ENCODE data around the gene THSD1.

GRCh38 chr13:52344108-52344507 is 61.9 kb downstream of the THSD1 start:
- TF ChIP-seq, protein P1, sequence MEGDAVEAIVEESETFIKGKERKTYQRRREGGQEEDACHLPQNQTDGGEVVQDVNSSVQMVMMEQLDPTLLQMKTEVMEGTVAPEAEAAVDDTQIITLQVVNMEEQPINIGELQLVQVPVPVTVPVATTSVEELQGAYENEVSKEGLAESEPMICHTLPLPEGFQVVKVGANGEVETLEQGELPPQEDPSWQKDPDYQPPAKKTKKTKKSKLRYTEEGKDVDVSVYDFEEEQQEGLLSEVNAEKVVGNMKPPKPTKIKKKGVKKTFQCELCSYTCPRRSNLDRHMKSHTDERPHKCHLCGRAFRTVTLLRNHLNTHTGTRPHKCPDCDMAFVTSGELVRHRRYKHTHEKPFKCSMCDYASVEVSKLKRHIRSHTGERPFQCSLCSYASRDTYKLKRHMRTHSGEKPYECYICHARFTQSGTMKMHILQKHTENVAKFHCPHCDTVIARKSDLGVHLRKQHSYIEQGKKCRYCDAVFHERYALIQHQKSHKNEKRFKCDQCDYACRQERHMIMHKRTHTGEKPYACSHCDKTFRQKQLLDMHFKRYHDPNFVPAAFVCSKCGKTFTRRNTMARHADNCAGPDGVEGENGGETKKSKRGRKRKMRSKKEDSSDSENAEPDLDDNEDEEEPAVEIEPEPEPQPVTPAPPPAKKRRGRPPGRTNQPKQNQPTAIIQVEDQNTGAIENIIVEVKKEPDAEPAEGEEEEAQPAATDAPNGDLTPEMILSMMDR (IDR thresholded peaks at IDR 0.05 in 4 of 5, conservative IDR thresholded peaks at IDR 0.05 in 1 of 5): no peak
- TF ChIP-seq POLR2A (IDR thresholded peaks at IDR 0.05): no peak
